Middle frontal gyrus (tissue), 1 donor: ENCODE measurements around the gene GTF2F2.

Experiments used
- DNase-seq: peaks from one replicate; pipeline ENCODE4 v3.0.0-alpha.2; 2015; ENCODE audit warnings: low spot score; ENCODE audit errors: extremely low spot score

Gene GTF2F2

DNA sequence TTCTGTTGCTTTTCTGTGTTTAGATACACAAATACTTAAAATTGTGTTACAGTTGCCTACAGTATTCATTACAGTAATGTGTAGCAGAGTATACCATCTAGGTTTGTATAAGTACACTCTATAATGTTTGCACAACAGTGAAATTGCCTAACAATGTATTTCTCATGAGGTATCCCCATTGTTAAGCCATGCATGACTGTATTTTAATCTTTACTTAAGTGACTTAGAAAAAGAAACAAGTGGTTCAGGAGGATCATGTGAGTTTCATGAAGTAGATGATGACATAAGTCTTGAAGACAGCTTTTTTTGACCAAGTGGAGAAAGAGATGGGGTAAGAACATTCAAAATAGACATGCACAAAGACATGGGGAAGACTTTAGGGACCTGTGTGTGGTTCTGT, 88.9 kb downstream of the GTF2F2 start:
- DNase-seq: no peak

DNA sequence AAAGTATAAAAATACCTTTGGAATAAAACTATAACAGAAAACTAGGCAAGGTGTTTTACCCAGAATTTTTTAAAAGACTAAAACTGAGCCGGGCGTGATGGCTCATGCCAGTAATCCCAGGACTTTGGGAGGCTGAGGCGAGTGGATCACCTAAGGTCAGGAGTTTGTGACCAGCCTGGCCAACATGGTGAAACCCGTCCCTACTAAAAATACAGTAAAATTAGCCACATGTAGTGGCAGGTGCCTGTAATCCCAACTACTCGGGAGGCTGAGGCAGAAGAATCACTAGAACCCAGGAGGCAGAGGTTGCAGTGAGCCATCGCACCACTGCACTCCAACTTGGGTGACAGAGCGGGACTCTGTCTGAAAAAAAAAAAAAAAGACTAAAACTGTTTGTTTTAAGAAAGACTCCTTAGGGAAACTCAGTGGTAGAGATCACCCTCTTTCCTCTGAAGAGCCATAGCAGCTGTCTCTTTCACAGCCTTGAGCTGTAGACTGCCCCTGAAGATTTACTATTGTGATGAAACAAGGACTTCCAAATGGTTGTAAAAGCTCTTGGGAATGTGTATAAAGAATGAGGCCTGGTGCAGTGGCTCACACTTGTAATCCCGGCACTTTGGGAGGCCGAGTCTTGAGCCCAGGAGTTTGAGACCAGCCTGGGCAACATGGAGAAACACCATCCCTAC, 95.2 kb downstream of the GTF2F2 start:
- DNase-seq: no peak

- no peak for DNase-seq
Measured at GRCh38 chr13:45216193-45216592, 95.9 kb downstream of the GTF2F2 start.

DNA sequence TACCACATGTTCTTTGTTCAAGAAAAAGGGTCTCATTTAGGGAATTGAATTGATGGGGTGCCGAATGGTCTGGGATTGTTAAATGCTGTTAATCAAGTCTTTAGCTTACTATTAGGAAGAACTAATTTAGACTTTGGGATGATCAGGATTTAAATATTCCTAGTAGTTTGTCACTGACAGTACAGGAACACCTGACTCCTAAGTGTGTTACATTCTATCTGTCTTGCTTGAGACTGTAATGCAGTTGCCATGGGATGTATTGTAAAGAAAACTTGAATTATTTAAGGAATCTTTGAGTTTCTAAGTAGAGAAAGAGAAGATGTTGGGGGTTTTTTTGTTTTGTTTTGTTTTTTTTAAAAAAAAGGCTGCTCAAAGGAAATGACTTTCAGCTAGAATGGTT, 98.4 kb downstream of the GTF2F2 start:
- no peak for DNase-seq

GRCh38 chr13:45219123-45219891, 99.0 kb downstream of the GTF2F2 start:
- DNase-seq: no peak

- no peak for DNase-seq
Measured at GRCh38 chr13:45219938-45220375, 99.6 kb downstream of the GTF2F2 start.

DNA sequence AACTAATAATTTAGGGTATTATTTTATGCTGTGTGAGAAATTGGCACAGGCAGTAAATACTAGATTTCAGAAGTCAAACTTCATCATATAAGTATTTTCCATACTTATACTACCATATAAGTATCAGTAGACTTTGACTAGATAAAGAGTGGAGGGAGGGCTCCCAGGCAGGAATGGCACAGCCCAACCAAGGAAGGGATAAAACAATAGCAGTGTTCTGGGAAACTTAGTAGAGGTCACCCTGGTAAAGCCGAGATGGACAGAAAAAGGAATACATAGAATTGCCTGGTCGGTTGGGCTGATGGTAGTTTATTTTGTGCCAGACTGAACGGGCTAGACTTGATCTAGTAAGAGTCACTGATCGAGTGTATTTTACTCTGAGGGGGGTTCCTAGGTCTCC, 100.1 kb downstream of the GTF2F2 start:
- DNase-seq: no peak

DNA sequence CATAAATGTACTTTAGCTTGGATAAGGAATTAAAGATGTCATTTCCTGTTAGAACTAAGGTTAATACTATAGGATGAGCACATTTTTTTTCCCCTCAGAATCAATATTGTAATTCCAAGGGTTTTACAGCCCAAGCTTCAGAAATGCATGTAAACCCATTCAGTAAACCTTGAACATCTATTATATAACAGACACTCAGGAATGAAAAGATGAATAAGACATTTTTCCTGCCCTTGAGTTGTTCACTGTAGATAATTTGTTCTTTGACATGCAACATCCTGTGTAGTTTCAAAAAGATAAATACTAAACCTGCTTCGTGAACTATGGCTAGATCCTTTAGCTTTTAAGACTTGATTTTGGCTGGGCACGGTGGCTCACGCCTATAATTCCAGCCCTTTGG, 102.2 kb downstream of the GTF2F2 start:
- no peak for DNase-seq

- DNase-seq: no peak
Measured at GRCh38 chr13:45222919-45223318, 102.6 kb downstream of the GTF2F2 start.

- DNase-seq: no peak
Measured at GRCh38 chr13:45224176-45224575, 103.9 kb downstream of the GTF2F2 start.

- no peak for DNase-seq
Measured at GRCh38 chr13:45225370-45225769, 105.1 kb downstream of the GTF2F2 start.

- DNase-seq: no peak
Measured at GRCh38 chr13:45226024-45226423, 105.7 kb downstream of the GTF2F2 start.

GRCh38 chr13:45228002-45228401, 107.7 kb downstream of the GTF2F2 start:
- no peak for DNase-seq

- DNase-seq: no peak
Measured at GRCh38 chr13:45229172-45229571, 108.9 kb downstream of the GTF2F2 start.

GRCh38 chr13:45231305-45231704, 111.0 kb downstream of the GTF2F2 start:
- no peak for DNase-seq

GRCh38 chr13:45231722-45232121, 111.4 kb downstream of the GTF2F2 start:
- no peak for DNase-seq

DNA sequence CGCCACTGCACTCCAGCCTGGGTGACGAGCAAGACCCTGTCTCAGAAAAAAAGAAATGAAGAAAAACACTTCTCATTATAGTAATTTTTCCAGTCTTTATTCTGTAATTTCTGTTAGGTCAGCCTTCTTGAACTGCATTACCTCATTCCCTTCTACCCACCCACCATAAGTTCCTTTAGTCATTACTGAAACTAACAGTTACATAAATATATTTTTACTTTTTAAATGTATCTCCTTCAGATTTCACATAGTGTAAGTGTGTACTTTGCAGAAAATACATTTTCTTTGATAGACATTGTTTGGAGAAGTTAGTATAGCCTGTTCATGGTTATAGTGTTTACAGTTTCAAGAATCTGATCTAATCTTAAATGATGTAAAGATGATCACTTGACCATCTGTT, 112.3 kb downstream of the GTF2F2 start:
- no peak for DNase-seq

GRCh38 chr13:45238945-45239795, 118.9 kb downstream of the GTF2F2 start:
- no peak for DNase-seq

GRCh38 chr13:45240143-45240542, 119.8 kb downstream of the GTF2F2 start:
- no peak for DNase-seq

DNA sequence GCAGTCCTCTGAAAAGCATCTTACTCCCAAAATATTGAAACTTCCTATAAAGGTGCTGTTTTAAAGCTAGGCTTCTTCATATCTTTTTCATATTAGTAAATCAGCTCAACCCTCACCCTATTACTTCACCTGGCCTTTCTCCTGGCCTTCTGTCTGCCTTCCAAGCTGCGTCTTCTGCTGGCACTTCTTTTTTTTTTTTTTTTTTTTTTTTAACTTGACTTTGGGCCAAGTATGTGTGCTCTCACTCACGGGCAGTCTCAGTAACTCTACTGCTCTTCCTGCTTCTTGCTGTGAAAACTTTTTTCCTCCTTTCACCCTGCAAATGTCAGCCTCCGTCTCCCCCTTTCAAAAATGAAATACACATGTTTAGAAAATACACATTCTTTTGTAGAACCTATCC, 121.8 kb downstream of the GTF2F2 start:
- DNase-seq: no peak

- DNase-seq: no peak
Measured at GRCh38 chr13:45242524-45242923, 122.2 kb downstream of the GTF2F2 start.

GRCh38 chr13:45243077-45243476, 122.8 kb downstream of the GTF2F2 start:
- DNase-seq: no peak
